CMK (cell line): ENCODE data around the gene NTM.
"Not testable (repeated sequence)": the region's sequence is repeated elsewhere in the genome, so short reads cannot be mapped to it uniquely, and the experiment has no call there.

Source experiments
- DNase-seq: peaks from one replicate; pipeline ENCODE4 v3.0.0-alpha.2; 2010; ENCODE audit warnings: low read depth

NTM gene

DNA sequence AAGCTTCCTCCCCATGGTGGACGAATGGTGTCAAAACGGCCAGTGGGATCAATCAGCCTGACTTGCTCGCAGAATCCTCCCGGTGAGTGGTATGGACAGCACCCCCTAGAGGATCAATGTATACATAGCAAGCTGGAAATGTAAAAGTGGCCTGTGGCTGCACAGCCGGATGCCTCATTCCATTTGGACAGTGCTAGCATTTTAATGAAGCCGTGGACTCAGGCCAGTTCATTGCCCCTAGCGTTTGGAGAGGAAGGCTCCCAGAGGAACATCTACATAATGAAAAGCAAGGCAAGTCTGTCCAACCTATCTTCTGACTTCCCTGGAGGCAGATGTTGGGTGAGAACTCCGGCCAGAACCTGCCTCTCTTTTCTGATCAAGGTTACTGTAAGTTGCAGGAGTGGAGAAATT is 942.3 kb downstream of the NTM start:
- DNase-seq = peak; percentile 33

DNA sequence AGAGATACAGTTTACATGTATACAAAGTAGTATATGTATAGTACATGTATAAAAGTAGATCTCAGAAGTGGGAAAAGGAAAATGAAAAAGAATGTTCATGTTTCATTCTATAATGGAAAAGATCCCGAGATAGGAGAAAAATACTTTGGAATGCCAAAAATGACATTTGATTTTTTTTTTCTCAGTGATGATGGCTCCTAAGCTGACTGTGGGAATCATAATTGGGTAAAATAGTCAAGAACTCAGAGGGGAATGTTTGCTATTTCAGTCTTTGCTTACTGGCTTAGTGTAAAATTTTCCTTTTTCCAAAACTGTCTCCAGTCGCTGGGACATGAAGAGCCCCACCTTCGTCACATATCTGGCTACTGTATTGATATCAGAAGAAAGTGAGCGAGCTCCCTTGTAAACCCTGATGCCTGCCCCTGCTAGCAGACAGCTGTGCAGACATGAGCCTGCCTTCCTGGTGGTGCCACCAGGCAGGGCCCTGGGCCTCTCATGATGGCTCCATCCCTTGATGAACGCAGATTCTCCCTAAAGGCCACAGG is 944.6 kb downstream of the NTM start:
- DNase-seq = no peak

- DNase-seq = no peak
Observed at GRCh38 chr11:132315696-132316095, 945.3 kb downstream of the NTM start.

DNA sequence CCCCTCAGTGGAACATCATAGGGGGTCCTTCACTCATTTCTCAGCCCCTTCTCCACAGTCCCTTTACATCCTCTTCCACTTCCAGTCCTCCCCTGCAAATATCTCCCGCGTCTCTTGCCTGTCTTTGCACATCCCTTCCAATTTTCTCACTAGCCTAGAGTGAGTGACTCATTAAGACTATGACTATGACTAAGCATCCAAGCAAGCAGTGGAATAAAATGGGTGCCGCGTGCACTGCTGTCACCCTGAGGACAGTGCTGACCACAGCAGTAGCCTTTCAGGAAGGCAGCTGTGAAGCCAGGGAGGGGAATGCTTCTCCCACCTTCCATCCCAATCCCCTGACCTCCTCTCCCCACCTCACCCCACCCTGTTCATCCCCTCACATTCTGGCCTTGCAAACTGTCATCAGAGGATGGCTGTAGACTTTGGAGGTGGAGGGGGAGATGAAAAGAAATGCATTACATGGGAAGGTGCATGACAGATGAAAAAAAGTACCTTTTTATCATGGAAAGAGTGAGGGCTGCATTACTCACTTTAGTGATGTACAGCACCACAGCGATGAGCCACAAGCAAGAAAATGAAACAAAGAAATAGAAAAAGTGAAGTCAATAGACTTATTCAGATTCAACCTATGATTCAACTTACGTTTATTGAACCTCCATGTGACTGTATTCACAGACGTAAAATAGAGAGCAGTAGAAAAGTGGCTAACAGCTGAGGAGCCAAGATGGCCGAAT is 948.2 kb downstream of the NTM start:
- DNase-seq = no peak

DNA sequence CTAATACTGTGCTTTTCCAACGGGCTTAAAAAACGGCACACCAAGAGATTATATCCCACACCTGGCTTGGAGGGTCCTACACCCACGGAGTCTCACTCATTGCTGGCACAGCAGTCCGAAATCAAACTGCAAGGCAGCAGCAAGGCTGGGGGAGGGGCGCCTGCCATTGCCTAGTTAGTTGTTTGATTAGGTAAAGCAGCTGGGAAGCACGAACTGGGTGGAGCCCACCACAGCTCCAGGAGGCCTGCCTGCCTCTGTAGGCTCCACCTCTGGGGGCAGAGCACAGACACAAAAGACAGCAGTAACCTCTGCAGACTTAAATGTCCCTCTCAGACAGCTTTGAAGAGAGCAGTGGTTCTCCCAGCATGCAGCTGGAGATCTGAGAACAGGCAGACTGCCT is 949.0 kb downstream of the NTM start:
- not testable (repeated sequence) for DNase-seq

- DNase-seq = no peak
Observed at GRCh38 chr11:132330515-132330914, 960.1 kb downstream of the NTM start.

GRCh38 chr11:132332521-132332920 is 962.1 kb downstream of the NTM start:
- DNase-seq = no peak

DNA sequence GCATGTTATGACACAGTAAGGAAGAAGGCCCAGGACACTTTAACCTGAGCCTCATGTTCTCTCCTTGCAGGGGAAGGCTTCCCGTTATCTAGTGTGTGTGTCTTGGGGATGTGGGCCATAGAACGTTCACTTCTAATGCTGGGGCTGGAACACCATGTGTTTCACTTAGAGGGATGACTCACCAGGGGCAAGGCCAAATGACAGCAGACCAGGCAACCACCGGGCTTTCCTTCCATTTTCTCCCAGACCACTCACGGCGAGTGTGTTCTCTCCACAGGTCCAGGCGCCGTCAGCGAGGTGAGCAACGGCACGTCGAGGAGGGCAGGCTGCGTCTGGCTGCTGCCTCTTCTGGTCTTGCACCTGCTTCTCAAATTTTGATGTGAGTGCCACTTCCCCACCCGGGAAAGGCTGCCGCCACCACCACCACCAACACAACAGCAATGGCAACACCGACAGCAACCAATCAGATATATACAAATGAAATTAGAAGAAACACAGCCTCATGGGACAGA is 964.4 kb downstream of the NTM start:
- DNase-seq = no peak

DNA sequence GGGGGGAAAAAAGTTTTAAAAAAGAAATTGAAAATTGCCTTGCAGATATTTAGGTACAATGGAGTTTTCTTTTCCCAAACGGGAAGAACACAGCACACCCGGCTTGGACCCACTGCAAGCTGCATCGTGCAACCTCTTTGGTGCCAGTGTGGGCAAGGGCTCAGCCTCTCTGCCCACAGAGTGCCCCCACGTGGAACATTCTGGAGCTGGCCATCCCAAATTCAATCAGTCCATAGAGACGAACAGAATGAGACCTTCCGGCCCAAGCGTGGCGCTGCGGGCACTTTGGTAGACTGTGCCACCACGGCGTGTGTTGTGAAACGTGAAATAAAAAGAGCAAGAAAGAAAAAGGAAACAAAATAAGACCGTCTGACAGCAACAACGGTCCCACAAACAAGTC is 964.9 kb downstream of the NTM start:
- no peak for DNase-seq

GRCh38 chr11:132336781-132337535 is 966.5 kb downstream of the NTM start:
- no peak for DNase-seq

DNA sequence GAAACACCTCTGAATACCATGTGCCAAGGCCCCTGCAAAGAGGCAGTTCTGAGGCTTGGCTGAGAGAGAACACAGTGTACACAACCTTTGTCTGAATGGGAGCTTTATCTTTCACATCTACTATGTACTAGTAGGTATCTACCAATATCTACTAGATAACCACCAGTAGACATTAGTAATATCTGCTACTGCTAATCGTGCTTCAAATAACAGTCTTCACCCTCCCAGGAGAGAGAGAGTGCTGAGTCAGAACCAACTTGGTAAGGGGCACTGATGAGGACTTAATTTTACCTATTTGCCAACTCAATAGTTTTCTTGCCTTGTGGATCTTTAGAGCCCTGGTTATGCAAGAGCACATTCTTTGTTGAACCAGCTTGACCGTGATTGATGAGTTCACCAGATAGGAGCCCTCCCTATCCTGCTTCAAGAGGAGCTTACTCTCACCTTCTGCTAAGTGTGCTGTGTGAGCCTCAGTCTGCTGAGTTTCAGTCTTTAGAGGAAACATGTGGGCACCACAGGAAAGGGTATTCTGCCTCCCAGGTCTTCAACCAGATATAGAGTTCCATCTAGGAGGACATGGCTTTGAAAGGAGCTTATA is 967.5 kb downstream of the NTM start:
- no peak for DNase-seq

DNA sequence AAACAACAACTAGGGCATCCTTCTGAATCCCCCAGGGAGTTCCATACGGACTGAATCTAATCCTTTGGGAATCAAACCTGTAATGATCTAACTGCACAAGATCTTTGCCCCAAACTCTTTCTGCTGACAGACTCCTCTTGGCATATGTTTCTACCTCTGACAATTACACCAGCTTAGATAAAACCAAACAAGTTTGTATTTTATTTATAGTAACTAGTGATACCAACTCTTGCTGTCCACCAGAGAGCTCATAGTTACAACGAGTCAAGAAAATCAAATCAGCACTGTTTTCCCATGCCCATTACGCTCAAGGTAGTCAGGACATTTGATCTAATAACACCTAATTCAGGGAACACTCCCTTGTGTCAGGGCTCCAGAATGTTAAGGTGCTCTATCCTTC is 972.0 kb downstream of the NTM start:
- no peak for DNase-seq

DNA sequence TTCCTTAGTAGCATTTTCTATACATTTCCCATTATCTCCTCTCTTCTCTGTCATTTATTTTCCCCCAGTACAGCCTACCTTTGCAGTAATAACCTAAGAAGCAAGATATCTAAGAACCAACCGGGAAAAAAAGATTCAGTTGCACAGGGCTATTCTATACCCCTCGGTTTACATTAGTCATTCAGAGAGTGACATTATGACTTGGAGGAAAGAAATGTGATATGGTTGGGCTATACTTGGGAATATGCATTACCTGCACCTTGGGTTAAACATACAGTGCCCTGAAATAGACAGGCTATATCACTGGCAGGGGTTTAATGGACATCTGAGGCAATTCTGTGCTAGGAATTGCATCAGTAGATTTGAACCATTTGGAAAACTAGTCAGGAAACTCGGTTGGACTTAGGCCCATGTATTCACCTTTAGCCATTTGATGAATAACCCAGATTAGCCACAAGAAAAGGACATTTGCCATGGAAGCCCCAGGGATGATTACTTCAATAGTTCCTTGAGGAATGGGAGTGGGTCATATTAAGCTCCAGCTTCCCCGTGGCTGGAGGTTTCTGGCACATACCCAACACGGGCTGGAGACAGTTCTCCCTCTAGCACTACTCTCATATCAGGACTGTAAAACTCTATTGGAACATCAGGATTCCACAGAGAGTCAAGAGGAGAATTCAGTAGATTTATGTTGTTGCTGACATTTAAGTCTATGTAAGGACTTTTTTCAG is 973.2 kb downstream of the NTM start:
- no peak for DNase-seq

DNA sequence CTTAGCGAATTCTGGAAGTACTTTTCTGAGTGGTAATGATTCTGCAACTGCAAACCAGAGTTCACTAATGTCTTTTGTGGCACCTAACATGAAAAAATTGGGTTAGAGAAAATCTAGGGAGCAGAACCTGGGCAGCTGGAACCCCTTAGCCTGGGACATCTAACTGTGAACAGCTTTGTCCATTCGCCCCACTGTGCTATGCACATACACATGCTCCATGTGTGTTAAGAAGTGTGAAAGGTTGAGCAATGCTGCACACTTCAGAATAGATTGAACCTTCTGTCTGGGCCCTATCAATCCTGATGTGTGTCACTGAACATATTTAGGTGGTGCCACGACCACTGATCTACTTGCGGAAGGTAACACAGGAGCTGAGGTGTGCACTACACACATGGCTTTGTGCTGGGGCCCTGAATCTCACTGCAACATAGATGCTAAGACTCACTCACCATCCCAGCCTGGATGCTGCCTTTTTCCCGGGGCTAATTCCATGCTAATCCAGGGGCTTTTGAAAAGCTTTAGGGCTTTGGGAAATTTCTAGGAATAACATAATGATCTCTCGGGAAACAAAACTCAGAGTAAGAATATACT is 976.2 kb downstream of the NTM start:
- DNase-seq = no peak

DNA sequence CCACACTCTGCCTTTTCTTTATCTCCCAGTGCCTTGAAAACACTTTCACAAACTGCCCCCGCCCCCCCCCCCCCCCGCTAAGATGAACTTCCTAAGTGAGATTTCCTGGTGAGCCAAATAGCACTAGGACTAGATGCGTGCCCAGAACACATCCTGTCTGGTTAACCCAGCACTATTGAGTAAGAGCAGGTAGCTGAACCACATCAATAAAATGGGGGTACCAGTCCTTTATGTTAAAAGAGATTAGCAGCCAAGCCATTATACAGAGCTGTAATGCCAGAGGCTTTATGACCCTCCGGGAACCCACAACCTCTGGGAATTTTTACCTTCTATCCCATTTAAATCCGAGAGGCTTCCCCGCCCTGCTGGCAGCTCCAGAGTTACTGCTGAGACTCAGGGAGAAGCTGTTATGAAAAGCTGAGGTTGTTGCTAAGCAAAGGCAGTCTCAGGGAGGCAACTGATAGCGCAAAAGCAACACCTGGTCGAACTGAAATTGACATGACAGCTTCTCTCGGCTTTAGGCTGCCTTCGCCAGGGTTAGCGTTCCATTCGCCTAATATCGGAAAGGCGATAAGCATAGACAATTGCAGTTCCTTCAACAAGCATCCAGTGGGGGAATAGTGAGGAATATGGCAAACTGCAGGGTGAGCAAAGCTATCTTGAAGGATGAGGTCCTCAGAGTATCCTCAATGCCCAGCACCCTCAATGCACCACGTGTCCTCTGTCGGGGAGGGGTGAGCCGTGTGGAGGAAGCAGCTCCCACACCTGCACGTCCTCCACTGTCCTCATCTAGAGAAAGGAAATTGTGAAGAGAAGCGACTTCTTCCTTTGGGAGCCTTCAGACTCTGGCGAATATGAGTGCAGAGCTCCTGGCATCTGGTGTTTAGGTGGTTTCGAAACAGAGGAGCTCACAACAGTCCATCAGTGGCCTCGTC is 977.0 kb downstream of the NTM start:
- no peak for DNase-seq

DNA sequence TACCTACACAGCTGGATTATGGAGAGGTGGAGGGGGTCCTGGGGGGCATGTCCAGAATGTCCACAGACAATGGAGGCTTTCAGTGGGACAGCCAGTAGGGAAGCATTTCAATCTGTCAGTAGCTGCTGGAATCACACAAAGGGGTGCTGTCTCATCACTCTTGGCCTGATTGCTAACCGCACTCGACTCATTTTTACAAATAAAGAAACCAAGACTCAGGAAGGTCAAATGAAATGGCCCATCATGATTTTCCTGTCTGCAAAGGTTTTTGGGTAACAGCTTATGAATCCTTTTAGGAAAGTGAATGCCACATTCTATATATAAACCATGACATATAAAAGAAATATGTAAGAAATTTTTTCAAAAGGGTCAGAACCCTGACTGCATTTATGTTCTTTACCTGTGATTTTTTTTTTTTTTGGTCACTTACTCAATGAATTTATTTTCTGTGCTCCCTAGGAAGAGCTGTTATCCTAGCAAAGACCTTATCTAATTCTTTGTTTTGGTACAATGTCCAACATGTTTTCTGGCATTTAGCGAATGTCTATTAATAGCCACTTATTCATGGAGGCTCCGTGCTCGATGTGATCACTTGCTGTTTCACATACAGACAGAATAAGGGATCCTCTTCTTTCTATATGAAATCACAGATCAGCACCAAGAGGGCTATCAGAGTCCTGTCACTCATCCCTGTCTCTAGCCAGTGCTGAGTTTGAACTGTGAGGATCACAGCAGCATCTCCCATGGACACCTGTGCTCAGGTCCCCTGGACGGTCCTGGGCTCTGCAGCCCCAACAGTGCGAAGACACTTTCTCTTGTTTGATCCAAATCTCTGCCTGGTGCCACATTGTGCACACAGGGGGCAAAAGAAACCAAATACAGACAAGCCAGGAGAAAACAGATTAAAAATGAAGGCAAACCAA is 979.7 kb downstream of the NTM start:
- no peak for DNase-seq

GRCh38 chr11:132351050-132351449 is 980.6 kb downstream of the NTM start:
- DNase-seq = no peak

DNA sequence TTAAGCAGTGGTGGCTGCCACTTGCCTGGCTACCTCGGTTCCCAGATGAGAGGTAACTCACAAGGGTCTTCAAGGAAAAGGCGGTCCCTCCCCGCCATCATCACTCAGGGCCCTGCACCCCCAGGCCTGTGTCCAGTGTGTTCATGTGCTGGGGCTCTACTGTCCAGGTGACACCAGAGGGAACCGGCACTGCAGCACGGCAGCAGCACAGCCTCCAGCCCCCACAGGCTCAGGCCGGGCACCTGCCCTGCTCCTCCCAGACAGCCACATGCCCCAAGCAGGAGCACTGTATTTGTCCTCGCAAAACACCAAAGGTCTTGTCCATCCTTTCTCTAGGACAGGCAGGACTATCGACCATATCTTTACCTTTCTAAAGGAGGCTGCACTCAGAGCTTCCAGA is 982.1 kb downstream of the NTM start:
- DNase-seq = no peak

DNA sequence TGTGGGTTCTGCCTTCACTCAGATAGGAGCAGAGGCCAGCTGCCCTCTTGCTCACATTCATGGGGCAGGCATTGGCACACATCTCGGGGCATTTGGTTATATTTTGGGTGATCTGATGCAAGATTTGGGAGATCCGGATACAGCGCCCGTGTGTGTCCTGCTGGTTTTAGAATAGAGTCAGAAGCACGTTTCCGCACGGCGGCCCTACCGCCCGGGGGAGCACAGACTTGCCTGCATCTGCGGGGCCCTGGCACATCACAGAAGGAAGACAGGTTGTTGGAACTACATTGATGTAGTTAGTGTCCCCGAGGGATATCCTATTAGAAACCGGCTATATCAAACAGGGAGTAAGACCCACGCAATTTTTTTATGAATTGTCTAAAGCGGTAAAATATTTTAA is 982.8 kb downstream of the NTM start:
- no peak for DNase-seq
